Putamen (tissue), 1 donor: Measurements from ENCODE around the gene CRYBB1.

ENCODE experiments used
- DNase-seq: peaks from one replicate; pipeline ENCODE4 v3.0.0-alpha.2; 2016; ENCODE audit warnings: low spot score

CRYBB1 gene

DNA sequence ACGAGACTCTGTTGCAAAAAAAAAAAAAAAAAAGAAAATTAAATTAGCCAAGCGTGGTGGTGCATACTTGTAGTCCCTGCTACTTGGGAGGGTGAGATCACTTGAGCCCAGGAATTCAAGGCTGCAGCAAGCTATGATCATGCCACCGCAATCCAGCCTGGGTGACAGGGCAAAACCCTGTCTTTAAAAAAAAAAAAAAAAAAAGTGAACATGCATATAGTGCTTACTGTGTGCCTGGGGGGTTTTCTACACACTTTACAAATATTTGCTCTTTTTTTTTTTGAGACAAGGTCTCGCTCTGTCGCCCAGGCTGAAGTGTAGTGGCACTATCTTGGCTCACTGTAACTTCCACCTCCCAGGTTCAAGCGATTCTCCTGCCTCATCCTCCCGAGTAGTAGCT, 40.7 kb downstream of the CRYBB1 start:
- no peak for DNase-seq

DNA sequence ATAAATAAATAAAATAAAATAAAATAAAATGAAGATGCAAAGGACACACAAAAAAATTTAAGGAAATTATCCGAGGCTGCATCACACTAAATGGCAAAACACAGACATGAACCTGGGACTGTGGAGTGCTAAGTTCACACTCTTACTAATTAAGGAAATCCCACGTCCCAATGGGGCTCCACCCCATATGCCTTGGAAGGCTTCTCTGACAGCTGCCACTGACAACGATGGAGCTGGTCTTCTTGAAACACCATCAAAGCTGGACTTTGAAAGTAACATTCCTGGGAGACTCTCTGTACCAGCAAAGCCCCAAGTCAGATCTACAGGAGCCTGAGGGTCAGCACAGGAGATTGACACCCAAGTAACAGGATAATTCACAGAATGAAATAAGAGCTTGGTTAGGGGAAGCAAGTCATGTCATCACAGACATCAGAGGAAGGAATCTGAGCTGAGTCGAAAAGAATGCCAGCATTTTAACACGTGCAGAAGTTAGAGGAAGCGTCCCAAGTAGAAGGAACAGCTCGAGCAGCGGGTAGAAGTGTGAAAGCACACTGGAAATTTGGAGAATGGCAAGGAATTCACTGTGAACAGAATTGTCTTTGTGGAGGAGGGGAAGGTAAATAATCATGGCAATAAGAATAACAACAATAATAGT, 41.7 kb downstream of the CRYBB1 start:
- peak; percentile 13 for DNase-seq

DNA sequence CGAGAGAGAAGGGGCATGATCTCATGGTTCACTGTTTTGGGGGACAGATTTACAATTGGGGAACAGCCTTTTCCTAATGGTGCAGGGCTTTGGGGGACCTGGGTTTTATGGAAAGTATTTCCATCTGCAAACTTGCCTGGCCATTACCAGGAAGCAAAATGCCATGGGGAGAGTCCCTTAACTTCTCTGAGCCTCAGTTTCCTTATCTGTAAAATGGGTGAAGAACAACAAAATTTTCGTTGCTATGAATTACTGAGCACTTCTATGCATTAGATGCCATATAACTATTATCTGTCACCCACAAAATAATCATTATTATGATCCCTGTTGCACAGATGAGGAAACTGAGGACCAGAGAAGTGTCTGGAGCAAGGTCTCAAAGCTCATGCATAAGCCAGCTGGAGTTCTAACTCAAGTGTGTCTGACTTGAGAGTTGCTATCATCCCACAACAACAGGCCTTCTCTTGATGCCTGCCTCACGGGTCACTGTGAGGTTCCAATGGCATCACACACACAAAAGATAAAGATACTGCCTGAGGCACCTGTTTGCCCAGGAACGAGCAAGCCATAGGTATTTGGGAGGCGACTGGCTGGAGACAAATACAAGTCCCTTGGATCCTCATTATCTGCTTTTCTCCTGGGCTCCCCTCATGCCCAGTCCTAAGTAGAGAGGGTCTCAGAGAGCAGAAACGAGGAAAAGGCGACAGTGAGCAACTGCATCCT, 43.7 kb downstream of the CRYBB1 start:
- DNase-seq, result no peak

DNA sequence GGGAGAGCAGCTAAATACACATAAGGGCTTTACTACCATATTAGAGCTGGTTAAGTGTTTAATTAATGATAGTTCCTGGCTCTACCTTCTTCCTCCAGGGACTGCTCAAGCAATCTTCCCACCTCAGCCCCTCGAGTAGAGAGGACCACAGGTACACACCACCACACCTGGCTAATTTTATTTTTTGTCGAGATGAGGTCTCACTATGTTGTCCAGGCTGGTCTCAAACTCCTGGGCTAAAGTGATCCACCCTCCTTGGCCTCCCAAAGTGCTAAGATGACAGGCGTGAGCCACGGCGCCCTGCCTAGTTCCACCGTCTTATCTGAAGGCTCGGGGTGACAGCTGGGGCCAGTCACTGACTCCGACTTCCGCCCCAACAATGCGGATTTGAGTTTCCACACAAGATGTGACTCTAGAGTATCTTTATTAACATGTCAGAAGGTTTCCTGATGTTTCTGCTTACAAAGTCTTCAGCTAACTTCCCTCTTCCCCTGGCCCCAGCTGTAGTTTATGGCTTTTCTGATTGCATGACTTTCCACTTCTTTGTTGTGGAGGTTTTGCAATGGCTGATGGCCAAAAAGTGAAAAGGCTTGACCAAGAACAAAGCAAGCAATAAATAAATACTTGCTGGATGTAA, 44.7 kb downstream of the CRYBB1 start:
- DNase-seq, result peak; percentile 49

DNA sequence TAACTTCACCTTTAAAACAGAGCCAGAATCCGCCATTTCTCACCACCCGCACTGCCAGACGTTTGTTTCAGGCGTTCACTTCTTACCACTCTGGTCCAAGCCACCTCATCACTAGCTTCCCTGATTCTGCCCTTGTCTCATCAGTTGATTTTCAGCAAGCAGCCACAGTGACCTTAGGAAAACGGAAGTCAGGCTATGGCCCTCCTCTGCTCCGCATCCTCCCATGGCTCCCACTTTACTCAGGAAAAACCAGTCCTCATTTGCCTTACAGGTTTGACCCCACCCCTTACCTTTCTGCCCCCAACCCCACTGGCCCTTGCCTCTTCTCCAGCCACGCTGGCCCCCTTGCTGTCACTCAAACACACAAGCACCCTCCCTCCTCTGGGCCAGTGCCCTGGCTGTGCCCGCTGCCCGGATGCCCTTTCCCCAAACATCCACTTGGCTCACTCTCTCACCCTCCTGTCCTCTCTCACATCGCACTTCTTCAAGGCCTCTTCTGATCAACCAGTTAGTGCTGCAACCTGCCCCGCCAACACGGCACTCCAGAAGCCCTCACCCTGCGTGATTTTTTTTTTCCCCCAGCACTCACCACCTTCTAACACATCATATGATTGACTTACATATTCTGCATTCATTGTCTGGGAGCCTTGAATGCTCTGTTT, 46.8 kb downstream of the CRYBB1 start:
- no peak for DNase-seq

DNA sequence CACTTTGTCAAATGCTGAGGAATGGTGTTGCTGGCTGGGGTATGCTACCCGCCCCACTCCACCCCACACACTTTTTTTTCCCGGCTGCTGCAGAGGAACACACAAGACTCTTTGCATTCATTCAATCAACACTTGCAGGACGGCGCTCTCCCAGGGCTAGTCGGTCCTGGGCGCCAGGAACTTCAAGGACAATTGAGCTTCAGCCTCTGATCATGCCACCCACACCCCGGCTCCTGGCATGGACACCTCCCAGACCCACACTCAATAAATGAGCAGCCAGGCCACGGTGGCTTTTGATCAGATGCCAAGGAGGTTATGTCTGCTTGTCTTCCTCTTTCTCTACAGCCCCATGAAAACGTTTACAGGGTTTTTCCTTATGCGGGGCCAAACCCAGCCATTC, 47.7 kb downstream of the CRYBB1 start:
- no peak for DNase-seq

DNA sequence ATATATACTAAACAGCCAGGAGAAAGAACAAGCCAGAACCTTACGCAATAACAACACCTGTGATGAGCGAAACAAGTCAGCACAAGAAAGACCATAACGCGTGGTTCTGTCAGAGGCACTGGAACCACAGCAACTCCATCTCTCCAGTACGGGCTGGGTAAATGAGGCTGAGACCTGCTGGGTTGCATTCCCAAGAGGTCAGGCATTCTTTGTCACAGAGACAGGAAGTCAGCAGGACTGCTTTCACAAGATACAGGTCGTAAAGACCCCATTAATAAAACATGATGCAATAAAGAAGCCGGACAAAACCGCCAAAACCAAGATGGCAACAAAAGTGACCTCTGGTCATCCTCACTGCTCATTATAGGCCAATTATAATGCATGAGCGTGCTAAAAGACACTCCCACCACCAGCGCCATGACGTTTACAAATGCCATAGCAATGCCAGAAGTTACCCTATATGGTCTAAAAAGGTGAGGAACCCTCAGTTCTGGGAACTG, 49.6 kb downstream of the CRYBB1 start:
- no peak for DNase-seq

DNA sequence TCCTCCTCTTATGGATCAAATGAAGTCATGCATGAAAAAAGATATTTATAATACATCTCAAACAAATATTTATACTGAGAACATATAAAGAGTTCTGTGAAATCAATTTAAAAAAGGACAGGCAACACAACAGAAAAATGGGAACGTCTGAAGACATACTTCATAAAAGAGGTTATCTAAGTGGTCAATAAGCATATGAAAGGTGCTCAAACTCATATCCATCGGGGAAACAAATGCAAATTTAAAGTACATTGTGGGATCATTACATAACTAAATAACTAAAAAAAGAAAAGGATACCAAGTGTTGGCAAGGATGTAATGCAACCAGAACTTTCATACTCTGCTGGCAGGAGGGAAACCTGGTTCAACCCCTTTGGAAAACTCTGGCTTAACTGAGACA, 50.2 kb downstream of the CRYBB1 start:
- DNase-seq, result no peak

DNA sequence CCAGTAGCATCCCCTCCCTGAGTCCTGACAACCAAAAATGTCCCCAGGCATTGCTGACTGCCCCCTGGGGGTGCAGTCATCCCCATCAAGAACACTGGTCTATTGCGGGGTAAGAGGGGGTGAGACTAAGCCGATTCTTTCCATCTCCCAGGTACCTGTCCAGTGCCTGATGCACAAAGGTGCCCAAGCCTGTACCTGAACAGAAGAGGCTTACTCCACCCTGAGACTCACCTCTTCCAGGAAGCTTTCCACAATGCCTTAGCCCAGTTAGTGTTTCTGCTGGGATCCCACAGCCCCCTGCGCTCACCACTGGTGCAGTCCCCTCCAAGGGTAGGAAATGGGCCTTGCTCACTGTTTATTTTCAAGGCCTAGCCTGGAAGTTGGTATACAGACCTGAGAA, 50.8 kb downstream of the CRYBB1 start:
- no peak for DNase-seq

DNA sequence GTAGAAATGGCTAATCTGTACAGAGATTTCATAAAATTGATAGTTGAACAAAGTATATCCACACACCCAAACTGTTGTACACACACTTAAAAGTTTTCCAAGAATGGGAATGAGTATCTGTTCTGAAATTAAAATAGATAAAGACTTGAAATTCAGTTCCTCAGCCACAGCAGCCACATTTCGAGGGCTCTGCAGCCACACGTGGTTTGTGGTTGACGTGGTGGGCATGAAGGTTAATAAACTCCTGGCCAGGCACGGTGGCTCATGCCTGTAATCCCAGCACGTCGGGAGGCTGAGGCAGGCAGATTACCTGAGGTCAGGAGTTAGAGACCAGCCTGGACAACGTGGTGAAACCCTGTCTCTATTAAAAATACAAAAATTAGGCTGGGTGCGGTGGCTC, 51.9 kb downstream of the CRYBB1 start:
- DNase-seq, result no peak

DNA sequence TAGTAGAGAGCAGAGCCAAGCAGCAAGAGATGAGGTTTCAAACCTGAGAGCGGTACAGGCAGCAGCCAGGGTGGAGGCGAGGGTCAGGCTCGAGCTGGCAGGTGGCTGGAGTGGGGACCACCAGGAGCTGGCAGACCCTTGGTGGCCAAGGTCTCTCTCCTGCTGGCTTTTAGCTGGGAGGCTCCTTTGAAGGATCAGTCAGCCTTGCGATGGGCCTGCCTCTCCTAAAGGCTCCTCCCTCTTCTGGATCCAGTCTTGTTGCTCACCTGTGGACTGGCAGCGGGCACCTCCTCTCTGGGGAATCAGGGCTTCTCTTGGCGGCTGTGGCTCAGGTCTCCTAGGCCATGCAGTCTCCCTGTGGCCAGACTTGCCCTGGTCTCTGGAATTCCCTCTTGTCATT, 52.6 kb downstream of the CRYBB1 start:
- no peak for DNase-seq

DNA sequence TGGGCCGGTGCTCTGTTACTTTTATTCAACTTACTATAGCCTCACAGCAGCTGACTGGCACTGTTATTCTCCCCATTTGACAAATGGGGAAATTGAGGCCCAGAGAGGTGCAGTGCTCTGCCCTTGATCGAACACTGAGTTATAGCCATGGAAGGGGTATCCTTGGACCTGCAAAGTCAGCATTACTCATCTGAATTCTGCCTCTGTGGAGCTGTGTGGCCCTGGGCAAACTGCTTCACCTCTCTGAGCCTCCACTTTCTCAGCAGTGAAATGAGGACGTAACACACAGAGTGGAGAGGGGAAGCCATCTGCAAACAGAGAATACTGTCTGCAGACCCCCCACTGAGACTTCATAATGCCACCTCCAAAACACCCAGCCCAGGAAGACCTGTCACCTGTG, 53.2 kb downstream of the CRYBB1 start:
- DNase-seq, result no peak

DNA sequence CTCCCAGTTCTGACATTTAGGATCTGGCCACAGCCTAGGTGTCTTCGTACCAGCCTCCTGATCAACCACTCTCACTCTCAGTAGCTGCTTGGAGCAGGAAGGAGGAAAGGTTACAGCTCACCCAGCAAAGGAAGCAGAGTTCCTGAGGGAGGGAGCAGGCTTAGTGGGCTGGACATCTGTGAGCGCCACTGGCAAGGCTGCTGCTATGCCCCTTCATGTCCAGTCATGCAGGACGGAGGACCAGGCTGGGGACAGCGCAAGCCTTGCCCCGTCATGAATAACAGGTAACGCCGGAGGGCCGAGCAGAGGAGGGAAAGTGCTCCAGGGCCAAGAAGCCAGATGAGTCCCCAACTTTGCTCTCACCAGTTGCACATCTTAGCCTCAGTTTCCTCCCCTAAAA, 53.6 kb downstream of the CRYBB1 start:
- DNase-seq, result no peak

DNA sequence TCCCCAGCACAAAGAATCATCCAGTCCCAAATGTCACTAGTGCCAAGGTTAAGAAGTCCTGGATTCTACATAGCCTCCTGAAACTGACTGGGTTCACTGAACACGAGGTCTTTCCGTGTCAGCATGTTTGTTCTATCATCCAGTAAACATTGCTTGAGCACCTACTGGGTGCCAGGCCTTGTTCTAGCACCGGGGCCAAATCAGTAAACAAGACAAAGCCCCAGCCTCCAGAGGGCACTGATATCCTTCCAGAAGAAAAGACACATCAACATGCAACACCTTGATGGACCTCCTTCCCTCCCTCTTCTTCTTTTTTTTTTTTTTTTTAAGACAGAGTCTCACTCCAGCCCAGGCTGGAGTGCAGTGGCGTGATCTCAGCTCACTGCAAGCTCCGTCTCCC, 54.8 kb downstream of the CRYBB1 start:
- DNase-seq, result no peak

DNA sequence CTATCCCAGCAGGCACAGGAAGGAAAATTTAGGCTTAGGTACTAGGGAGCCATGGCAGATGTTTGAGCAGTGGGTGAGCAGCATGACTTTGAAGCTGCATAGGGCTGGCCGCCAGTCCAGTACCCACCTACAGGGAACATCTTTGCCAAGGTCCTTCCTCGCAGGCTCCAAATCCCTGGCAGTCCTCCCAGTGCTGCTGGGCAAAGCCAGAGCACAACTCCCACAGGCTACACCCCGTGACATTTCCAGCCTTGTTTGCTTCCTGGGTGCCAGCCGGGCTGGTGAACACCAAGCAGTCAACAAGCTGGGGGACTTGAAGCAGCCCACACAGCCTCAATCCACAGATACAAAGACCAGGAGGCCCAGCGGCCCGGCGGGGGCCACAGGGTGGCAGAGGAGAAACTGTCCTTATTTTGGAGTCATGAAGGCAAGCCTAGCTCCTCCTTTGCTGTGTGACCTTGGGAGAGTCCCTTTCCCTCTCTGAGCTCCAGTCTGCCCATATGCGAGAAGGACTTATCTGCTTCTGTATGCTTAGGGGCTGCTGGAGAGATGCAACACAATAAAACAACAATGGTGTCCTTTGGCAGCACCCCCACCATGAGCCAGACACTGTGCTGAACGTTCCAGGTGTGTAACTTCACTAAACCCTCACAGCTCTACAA, 55.9 kb downstream of the CRYBB1 start:
- no peak for DNase-seq

DNA sequence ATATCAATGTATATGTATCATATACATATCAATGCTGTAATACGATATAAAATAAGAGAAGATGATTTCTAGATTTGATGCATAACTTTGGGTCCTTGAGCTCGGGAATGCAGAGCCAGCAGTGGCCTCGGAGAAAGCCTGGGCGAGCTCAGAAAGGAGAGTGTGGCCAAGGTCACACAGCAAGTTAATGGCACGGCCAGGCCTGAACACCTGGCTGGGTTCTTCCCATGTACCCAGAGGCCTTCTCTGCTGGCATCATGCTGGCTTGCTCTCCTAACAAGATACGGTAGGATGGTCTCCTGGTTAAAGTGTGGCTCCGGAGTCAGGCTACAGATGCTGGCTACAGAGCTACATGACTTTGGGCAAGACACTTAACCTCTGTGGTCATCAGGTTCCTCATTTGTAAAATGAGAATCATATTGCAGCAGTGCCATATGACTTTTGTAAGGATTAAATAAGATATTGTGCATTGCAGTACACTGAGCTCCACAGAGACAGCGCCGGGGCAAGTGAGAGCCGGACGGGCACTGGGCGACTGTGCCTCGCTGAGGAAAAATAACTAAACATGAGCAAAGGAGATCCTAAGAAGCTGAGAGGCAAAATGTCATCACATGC, 57.8 kb downstream of the CRYBB1 start:
- no peak for DNase-seq

DNA sequence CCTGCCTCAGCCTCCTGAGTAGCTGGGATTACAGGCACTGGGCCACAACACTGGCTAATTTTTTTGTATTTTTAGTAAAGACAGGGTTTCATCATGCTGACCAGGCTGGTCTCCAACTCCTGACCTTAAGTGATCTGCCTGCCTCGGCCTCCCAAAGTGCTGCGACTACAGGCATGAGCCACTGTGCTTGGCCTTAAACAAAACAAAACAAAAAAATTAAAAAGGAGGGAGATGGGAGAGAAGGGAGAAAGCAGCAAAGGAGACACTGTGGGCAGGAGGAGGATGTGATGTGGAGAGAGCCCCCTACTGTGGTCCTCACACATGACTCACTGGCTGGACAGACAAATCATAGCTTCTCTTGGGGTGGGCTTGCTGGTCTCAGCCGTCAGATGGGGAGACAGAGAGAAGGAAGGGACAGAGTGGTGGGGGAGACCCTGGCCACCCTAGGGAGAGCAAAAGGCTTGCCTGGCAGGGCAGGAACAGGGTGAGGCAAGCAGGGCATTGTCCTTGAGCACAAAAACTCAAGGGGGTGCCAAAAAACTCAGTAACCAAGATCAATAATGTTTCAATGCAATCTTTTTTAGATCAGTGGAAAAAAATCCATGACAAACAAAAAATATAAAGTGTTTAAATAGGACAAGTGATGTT, 59.5 kb downstream of the CRYBB1 start:
- no peak for DNase-seq

DNA sequence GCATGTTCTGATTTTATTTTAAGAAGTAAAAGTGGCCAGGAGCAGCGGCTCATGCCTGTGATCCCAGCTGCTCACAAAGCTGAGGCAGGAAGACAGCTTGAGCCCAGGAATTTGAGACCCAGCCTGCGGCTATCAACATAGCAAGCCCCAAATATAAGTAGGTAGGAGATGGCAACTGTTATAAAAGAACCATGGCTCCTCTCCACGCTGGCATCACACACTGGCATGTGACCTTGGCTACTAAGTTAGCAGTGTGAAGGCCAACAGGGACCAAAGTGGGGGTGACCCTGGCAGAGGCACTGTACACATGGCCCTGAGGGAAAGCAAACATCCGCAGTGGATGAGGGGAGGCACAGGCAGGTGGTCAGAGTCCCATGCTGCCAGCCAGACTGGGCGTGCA, 60.9 kb downstream of the CRYBB1 start:
- DNase-seq, result no peak

DNA sequence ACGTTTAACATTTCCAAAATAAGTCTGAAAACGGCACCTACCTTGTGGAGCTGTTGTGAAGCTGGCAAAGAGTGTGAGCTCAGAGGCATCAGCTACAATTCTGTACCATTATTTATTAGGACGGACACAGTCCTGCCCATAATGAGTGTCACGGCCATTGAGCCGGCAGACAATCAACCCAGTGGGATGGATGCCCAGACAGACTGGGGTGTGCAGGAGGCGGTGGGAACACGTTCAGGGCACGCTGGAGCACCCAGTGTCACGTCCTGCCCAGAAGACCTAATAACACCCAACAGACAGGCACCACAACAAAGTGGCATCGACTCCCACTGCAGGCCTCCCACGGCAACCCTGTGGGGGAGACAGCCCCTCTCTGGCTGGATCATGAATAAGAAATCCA, 62.3 kb downstream of the CRYBB1 start:
- no peak for DNase-seq

DNA sequence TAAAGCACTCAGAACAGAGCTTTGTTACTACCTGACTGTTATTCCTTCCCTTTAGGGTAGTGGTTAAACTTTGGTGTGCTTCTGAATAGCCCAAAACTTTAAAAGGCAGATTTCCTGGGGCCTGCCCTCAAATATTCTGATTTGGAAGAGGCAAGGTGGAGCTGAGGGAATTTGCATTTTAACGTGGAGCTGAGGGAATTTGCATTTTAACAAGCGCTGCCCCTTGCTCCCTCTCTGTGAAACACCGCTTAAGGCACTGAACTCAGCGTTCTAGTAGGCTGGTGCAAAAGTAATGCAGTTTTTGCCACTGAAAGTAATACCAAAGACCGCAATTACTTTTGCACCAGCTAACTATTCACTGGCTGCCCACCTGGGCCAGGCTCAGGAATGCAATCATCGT, 62.9 kb downstream of the CRYBB1 start:
- DNase-seq, result no peak

DNA sequence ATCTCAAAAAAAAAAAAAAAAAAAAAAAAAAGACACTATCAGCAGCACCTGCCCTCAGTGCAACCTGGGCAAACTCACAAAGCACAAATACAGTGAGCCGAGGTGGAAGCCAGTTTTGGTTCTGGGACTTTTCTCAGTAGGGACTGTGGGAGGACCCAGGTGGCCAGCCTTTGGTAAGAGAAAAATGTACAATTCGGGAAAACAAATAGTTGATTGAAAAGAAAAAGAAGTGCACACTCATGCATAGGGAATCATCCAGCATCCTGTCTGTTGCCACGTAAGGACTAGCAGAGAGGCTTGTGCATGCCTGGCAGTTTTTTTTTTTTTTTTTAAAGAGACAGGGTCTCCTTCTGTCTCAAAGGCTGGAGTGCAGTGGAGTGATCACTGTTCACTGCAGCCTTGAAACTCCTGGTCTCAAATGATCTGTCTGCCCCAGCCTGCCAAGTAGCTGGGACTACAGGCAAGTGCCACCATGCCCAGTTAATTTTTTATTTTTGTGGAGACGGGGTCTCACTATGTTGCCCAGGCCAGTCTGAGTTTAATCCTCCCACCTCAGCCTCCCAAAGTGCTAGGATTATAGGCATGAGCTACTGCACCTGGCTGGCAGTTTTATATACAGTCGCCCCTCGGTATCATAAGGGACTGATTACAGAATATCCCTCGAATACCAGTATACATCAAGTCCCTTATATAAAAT, 64.6 kb downstream of the CRYBB1 start:
- no peak for DNase-seq
